ENCODE results near the gene KRTAP5-7.

The KRTAP5-7 gene

DNA sequence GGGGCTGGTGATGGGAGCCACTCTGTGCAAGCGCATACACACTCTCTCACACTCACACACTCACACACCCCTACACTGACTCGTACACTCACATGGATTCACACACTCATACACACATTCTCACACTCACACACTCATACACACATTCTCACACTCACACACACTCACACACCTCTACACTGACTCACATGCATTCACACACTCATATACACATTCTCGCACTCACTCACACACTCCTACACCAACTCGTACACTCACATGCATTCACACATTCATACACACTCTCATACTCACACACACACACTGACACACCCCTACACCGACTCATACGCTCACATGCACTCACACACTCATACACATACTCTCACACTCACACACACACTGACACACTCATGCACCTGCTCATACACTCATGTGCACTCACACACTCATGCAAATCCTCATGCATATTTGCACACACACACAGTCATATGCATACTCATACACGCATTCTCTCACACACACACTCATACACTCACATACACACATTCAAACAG lies 50.5 kb downstream of the KRTAP5-7 start:
- TF ChIP-seq, protein P1, sequence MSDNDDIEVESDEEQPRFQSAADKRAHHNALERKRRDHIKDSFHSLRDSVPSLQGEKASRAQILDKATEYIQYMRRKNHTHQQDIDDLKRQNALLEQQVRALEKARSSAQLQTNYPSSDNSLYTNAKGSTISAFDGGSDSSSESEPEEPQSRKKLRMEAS (IDR thresholded peaks at IDR 0.05): no peak
- TF ChIP-seq, protein P2, sequence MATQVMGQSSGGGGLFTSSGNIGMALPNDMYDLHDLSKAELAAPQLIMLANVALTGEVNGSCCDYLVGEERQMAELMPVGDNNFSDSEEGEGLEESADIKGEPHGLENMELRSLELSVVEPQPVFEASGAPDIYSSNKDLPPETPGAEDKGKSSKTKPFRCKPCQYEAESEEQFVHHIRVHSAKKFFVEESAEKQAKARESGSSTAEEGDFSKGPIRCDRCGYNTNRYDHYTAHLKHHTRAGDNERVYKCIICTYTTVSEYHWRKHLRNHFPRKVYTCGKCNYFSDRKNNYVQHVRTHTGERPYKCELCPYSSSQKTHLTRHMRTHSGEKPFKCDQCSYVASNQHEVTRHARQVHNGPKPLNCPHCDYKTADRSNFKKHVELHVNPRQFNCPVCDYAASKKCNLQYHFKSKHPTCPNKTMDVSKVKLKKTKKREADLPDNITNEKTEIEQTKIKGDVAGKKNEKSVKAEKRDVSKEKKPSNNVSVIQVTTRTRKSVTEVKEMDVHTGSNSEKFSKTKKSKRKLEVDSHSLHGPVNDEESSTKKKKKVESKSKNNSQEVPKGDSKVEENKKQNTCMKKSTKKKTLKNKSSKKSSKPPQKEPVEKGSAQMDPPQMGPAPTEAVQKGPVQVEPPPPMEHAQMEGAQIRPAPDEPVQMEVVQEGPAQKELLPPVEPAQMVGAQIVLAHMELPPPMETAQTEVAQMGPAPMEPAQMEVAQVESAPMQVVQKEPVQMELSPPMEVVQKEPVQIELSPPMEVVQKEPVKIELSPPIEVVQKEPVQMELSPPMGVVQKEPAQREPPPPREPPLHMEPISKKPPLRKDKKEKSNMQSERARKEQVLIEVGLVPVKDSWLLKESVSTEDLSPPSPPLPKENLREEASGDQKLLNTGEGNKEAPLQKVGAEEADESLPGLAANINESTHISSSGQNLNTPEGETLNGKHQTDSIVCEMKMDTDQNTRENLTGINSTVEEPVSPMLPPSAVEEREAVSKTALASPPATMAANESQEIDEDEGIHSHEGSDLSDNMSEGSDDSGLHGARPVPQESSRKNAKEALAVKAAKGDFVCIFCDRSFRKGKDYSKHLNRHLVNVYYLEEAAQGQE (IDR thresholded peaks at IDR 0.05; ENCODE audit: low read depth): no peak
- no peak for TF ChIP-seq YY1 (IDR thresholded peaks at IDR 0.05; ENCODE audit: low read depth)
- no peak for TF ChIP-seq ZBTB7A (IDR thresholded peaks at IDR 0.05; ENCODE audit: low read depth)
- no peak for TF ChIP-seq CEBPB (IDR thresholded peaks at IDR 0.05)
- no peak for TF ChIP-seq RAD21 (IDR thresholded peaks at IDR 0.05; ENCODE audit: low read depth)
- no peak for TF ChIP-seq FOXM1 (IDR thresholded peaks at IDR 0.05; ENCODE audit: borderline replicate concordance, low read depth)
- no peak for TF ChIP-seq EP300 (IDR thresholded peaks at IDR 0.05; ENCODE audit: borderline replicate concordance)
- TF ChIP-seq, protein P3, sequence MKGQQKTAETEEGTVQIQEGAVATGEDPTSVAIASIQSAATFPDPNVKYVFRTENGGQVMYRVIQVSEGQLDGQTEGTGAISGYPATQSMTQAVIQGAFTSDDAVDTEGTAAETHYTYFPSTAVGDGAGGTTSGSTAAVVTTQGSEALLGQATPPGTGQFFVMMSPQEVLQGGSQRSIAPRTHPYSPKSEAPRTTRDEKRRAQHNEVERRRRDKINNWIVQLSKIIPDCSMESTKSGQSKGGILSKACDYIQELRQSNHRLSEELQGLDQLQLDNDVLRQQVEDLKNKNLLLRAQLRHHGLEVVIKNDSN (IDR thresholded peaks at IDR 0.05): no peak
- no peak for TF ChIP-seq EGR1 (IDR thresholded peaks at IDR 0.05)
- TF ChIP-seq NFIC (IDR thresholded peaks at IDR 0.05): no peak
- TF ChIP-seq TCF12 (IDR thresholded peaks at IDR 0.05; ENCODE audit: low read depth): no peak
- TF ChIP-seq TEAD4 (IDR thresholded peaks at IDR 0.05): no peak
- TF ChIP-seq CREB1 (IDR thresholded peaks at IDR 0.05; ENCODE audit: low read depth): no peak
- TF ChIP-seq TAF1 (IDR thresholded peaks at IDR 0.05; ENCODE audit: low read depth): no peak
